ENCODE data around the gene FMN2.

DNA sequence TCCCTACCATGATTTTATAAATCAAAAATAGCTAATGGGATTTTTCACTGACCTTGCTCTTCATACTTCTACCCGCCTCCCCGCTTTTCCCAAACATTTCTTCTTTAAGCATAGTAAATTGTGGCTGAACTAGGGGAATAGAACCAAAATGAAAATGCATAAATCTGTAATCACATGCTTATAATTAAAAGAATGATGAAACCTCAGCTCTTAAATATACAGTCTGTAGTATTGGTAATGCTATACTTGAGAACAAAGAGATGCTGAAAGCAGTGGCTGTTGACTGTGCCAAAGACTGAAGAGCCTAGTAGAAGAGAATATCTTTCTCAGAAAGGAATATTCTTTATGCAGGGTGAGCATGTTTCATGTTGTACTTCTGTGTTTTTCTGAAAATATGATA lies 271.1 kb downstream of the FMN2 start:
- TF ChIP-seq, protein P1, sequence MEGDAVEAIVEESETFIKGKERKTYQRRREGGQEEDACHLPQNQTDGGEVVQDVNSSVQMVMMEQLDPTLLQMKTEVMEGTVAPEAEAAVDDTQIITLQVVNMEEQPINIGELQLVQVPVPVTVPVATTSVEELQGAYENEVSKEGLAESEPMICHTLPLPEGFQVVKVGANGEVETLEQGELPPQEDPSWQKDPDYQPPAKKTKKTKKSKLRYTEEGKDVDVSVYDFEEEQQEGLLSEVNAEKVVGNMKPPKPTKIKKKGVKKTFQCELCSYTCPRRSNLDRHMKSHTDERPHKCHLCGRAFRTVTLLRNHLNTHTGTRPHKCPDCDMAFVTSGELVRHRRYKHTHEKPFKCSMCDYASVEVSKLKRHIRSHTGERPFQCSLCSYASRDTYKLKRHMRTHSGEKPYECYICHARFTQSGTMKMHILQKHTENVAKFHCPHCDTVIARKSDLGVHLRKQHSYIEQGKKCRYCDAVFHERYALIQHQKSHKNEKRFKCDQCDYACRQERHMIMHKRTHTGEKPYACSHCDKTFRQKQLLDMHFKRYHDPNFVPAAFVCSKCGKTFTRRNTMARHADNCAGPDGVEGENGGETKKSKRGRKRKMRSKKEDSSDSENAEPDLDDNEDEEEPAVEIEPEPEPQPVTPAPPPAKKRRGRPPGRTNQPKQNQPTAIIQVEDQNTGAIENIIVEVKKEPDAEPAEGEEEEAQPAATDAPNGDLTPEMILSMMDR (IDR thresholded peaks at IDR 0.05), result no peak
- no peak for TF ChIP-seq POLR2A (IDR thresholded peaks at IDR 0.05)

Data from body of pancreas (tissue), 4 donors.